ENCODE data around the gene TNRC6A. TPM values are rescaled to one million over a fixed set of nuclear protein-coding genes. Genes with fewer than 3 reads are reported as not detected.
"Not testable (repeated sequence)": the region's sequence is repeated elsewhere in the genome, so short reads cannot be mapped to it uniquely, and the experiment has no call there.

TNRC6A gene
- total RNA-seq, 2 experiments from 2014 or later = 37.4 to 37.8 TPM

GRCh38 chr16:24833352-24833751 is 103.9 kb downstream of the TNRC6A start:
- H3K27me3 Mint-ChIP-seq = no peaks in the 10 kb centered on the region
- H3K4me1 Mint-ChIP-seq = no peaks in the 10 kb centered on the region
- no peaks in the 10 kb centered on the region for H3K9me3 Mint-ChIP-seq
- H3K36me3 Mint-ChIP-seq (ENCODE audit: low read depth) = no peaks in the 10 kb centered on the region
- no peak for DNase-seq
- H3K4me3 Mint-ChIP-seq = no peak overlapping the region
- ChIA-PET CTCF (no interaction called here), POLR2A (no interaction called here)
- no peak overlapping the region for H3K27ac Mint-ChIP-seq

- Mint-ChIP-seq H3K4me3 (no peak overlapping the region), H3K27ac (no peak overlapping the region), H3K27me3 (peaks cover 1% of the 10 kb centered on the region), H3K9me3 (no peaks in the 10 kb centered on the region), H3K4me1 (no peaks in the 10 kb centered on the region), H3K36me3 (ENCODE audit: low read depth) (no peaks in the 10 kb centered on the region)
- CTCF ChIA-PET = interaction anchor here (0.6 to 0.9 kb wide), 4 partner anchors 8 to 1653 kb away, joined by 3 to 5 read pairs (median 4); no protein-coding TSS in a partner anchor
- POLR2A ChIA-PET = no interaction called here
- DNase-seq = no peak
Observed at GRCh38 chr16:24834459-24835335, 105.2 kb downstream of the TNRC6A start.

- no peak overlapping the region for H3K27ac Mint-ChIP-seq
- POLR2A ChIA-PET = no interaction called here
- no peaks in the 10 kb centered on the region for H3K4me1 Mint-ChIP-seq
- no peak overlapping the region for H3K4me3 Mint-ChIP-seq
- H3K36me3 Mint-ChIP-seq (ENCODE audit: low read depth) = no peaks in the 10 kb centered on the region
- peaks cover 1% of the 10 kb centered on the region for H3K27me3 Mint-ChIP-seq
- no peaks in the 10 kb centered on the region for H3K9me3 Mint-ChIP-seq
- DNase-seq = no peak
- CTCF ChIA-PET = interaction anchor here (0.6 kb wide), 1 partner anchor 240 kb away, joined by 3 read pairs; no protein-coding TSS in a partner anchor
Observed at GRCh38 chr16:24836836-24837235, 107.4 kb downstream of the TNRC6A start.

GRCh38 chr16:24837969-24838368 is 108.5 kb downstream of the TNRC6A start:
- no peak for DNase-seq
- ChIA-PET CTCF (no interaction called here), POLR2A (interaction anchor here (1.0 kb wide), 1 partner anchor 23 kb away, joined by 3 read pairs; no protein-coding TSS in a partner anchor)
- Mint-ChIP-seq H3K9me3 (no peaks in the 10 kb centered on the region), H3K4me1 (no peaks in the 10 kb centered on the region), H3K4me3 (no peak overlapping the region), H3K27me3 (peaks cover 1% of the 10 kb centered on the region), H3K36me3 (ENCODE audit: low read depth) (no peaks in the 10 kb centered on the region), H3K27ac (no peak overlapping the region)

- H3K36me3 Mint-ChIP-seq (ENCODE audit: low read depth) = no peaks in the 10 kb centered on the region
- peaks cover 1% of the 10 kb centered on the region for H3K27me3 Mint-ChIP-seq
- ChIA-PET POLR2A (interaction anchor here (1.0 kb wide), 1 partner anchor 24 kb away, joined by 3 read pairs; no protein-coding TSS in a partner anchor), CTCF (interaction anchor here (1.0 kb wide), 1 partner anchor 68 kb away, joined by 4 read pairs; no protein-coding TSS in a partner anchor)
- no peak overlapping the region for H3K27ac Mint-ChIP-seq
- H3K9me3 Mint-ChIP-seq = no peaks in the 10 kb centered on the region
- no peaks in the 10 kb centered on the region for H3K4me1 Mint-ChIP-seq
- no peak for DNase-seq
- H3K4me3 Mint-ChIP-seq = no peak overlapping the region
Observed at GRCh38 chr16:24838554-24839266, 109.3 kb downstream of the TNRC6A start.

- Mint-ChIP-seq H3K4me3 (no peak overlapping the region), H3K9me3 (no peaks in the 10 kb centered on the region), H3K27me3 (peaks cover 1% of the 10 kb centered on the region), H3K36me3 (ENCODE audit: low read depth) (no peaks in the 10 kb centered on the region), H3K27ac (no peak overlapping the region), H3K4me1 (peaks cover 3% of the 10 kb centered on the region)
- DNase-seq = no peak
- ChIA-PET POLR2A (no interaction called here), CTCF (interaction anchor here (1.0 kb wide), 1 partner anchor 67 kb away, joined by 4 read pairs; no protein-coding TSS in a partner anchor)
Observed at GRCh38 chr16:24839347-24839972, 110.0 kb downstream of the TNRC6A start.

GRCh38 chr16:24841291-24841690 is 111.8 kb downstream of the TNRC6A start:
- no peak overlapping the region for H3K4me3 Mint-ChIP-seq
- H3K9me3 Mint-ChIP-seq = no peaks in the 10 kb centered on the region
- no peak for DNase-seq
- H3K27ac Mint-ChIP-seq = no peak overlapping the region
- peaks cover 5% of the 10 kb centered on the region for H3K4me1 Mint-ChIP-seq
- ChIA-PET CTCF (interaction anchor here (0.6 kb wide), 1 partner anchor 384 kb away, joined by 3 read pairs; no protein-coding TSS in a partner anchor), POLR2A (no interaction called here)
- peaks cover 1% of the 10 kb centered on the region for H3K27me3 Mint-ChIP-seq
- H3K36me3 Mint-ChIP-seq (ENCODE audit: low read depth) = no peaks in the 10 kb centered on the region

GRCh38 chr16:24844101-24845030 is 114.9 kb downstream of the TNRC6A start:
- POLR2A ChIA-PET = no interaction called here
- Mint-ChIP-seq H3K4me3 (no peak overlapping the region), H3K27ac (no peak overlapping the region), H3K9me3 (no peaks in the 10 kb centered on the region), H3K36me3 (ENCODE audit: low read depth) (no peaks in the 10 kb centered on the region), H3K27me3 (no peaks in the 10 kb centered on the region), H3K4me1 (peaks cover 5% of the 10 kb centered on the region)
- DNase-seq = no peak
- CTCF ChIA-PET = interaction anchor here (0.7 kb wide), 1 partner anchor 64 kb away, joined by 4 read pairs; no protein-coding TSS in a partner anchor

- POLR2A ChIA-PET; H3K36me3 Mint-ChIP-seq (ENCODE audit: low read depth); H3K27ac Mint-ChIP-seq; DNase-seq; H3K9me3 Mint-ChIP-seq; H3K4me3 Mint-ChIP-seq; H3K4me1 Mint-ChIP-seq; H3K27me3 Mint-ChIP-seq; CTCF ChIA-PET: not testable (repeated sequence)
Observed at GRCh38 chr16:24845031-24845365, 115.5 kb downstream of the TNRC6A start.

- H3K36me3 Mint-ChIP-seq (ENCODE audit: low read depth) = no peaks in the 10 kb centered on the region
- no peaks in the 10 kb centered on the region for H3K9me3 Mint-ChIP-seq
- no peak within 1 kb of the TSS for H3K4me3 Mint-ChIP-seq
- no peaks in the 10 kb centered on the region for H3K27me3 Mint-ChIP-seq
- ChIA-PET POLR2A (no interaction called here), CTCF (no interaction called here)
- H3K27ac Mint-ChIP-seq = no peak within 1 kb of the TSS
- DNase-seq = no peak
- H3K4me1 Mint-ChIP-seq = peaks cover 13% of the 10 kb centered on the region
Observed at GRCh38 chr16:24845726-24846547, 116.5 kb downstream of the TNRC6A start, which contains the start of gene SLC5A11. Gene SLC5A11, plus strand, starts transcription at chr16:24845963. Its CDS starts 12,681 bp downstream, at chr16:24858644.

GRCh38 chr16:24846548-24847357 is 117.3 kb downstream of the TNRC6A start:
- no peak for DNase-seq
- POLR2A ChIA-PET = no interaction called here
- H3K27ac Mint-ChIP-seq = no peak overlapping the region
- H3K4me3 Mint-ChIP-seq = no peak overlapping the region
- H3K27me3 Mint-ChIP-seq = no peaks in the 10 kb centered on the region
- no peaks in the 10 kb centered on the region for H3K36me3 Mint-ChIP-seq (ENCODE audit: low read depth)
- CTCF ChIA-PET = no interaction called here
- peaks cover 18% of the 10 kb centered on the region for H3K4me1 Mint-ChIP-seq
- no peaks in the 10 kb centered on the region for H3K9me3 Mint-ChIP-seq
